ENCODE results near the gene CRYBB2. TPM values are rescaled to one million over a fixed set of nuclear protein-coding genes. Genes with fewer than 3 reads are reported as not detected.
"Not testable (repeated sequence)": the region's sequence is repeated elsewhere in the genome, so short reads cannot be mapped to it uniquely, and the experiment has no call there.

The CRYBB2 gene
- total and polyA plus RNA-seq, 8 donors, result 0.53 to 0.92 TPM; not detected in 6

DNA sequence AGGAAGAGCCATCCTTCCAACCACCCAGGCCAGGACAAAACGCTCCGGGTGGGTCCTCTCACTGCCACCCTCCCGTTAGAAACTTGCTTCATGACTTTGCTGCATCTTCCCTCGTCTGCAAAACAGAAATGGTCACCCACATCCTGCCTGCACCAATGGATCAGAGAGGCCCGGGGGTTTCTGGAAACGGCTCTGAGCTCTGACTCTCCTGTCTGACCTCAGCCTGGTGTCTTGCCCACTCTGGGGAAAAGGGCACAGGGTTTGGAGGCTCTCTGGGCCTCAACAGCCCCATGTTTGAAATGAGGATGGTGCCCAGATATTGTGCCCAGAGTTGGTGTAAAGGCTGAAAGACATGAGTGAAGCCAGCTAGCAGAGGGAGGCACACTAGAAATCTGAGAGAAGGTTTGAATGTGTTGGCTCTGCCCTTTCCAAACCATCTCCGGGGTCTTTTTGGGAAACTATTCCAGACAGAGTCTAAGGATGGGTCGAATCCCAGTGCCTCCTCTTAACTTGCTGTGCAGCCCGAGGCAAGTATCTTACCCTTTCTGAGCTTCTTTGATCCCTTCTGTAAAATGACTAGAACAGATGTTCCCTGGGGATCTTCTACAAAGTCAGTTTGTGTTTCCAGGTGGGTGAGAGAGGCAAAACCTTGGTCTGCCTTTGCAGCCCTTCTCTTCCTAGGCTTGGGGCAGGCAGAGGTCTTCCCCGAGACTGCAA is 17.7 kb upstream of the CRYBB2 start:
- Histone ChIP-seq H3K4me1 (no peaks in the 10 kb centered on the region), H3K36me3 (peaks cover 0 to 41% (median 27%) of the 10 kb centered on the region in 4 donors), H3K27ac (no peak overlapping the region), H3K9me3 (no peaks in the 10 kb centered on the region), H3K4me3 (no peak overlapping the region), H3K27me3 (no peaks in the 10 kb centered on the region)
- no peak for TF ChIP-seq EP300 (IDR thresholded peaks at IDR 0.05)
- TF ChIP-seq POLR2AphosphoS5 (IDR thresholded peaks at IDR 0.05), result no peak
- no peak for TF ChIP-seq POLR2A (IDR thresholded peaks at IDR 0.05)
- TF ChIP-seq, protein P1, sequence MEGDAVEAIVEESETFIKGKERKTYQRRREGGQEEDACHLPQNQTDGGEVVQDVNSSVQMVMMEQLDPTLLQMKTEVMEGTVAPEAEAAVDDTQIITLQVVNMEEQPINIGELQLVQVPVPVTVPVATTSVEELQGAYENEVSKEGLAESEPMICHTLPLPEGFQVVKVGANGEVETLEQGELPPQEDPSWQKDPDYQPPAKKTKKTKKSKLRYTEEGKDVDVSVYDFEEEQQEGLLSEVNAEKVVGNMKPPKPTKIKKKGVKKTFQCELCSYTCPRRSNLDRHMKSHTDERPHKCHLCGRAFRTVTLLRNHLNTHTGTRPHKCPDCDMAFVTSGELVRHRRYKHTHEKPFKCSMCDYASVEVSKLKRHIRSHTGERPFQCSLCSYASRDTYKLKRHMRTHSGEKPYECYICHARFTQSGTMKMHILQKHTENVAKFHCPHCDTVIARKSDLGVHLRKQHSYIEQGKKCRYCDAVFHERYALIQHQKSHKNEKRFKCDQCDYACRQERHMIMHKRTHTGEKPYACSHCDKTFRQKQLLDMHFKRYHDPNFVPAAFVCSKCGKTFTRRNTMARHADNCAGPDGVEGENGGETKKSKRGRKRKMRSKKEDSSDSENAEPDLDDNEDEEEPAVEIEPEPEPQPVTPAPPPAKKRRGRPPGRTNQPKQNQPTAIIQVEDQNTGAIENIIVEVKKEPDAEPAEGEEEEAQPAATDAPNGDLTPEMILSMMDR (IDR thresholded peaks at IDR 0.05), result no peak
- intact Hi-C loops (cut with DNase I; ENCODE audit: low total_unique reads), result no loop called here
- DNase-seq, result no peak
- 59 to 74% (median 67%) methylated on average over 10 of the region's 10 CpGs for WGBS, 5 donors

DNA sequence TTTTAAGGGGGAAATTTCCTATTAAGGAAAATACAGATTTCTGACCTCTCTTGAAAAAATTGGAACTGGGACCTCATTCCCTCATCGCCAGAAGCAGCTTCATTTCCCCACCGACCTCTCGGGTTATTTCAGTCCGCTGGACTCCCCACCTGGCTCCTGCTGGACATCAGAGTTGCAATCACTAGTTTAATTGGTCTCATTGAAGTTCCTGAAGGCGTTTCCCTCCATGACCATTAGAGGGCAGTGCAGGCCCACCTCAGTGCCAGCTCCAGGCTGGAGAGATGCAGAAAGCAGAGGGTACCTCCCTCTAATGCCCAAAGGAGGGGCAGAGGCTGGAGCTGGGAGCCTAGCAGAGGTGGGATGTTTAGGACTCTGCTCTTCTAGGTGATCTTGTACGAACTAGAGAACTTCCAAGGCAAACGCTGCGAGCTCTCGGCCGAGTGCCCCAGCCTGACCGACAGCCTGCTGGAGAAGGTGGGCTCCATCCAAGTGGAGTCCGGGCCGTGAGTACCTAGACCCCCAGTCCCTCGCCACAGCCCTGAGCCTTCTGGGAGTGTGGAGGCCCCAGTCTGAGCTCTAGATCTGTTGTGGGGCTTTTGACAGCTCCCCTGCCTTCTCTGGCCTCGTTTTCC is 17.0 kb upstream of the CRYBB2 start:
- no peak overlapping the region for H3K27ac ChIP-seq
- TF ChIP-seq POLR2AphosphoS5 (IDR thresholded peaks at IDR 0.05) (no peak), EP300 (IDR thresholded peaks at IDR 0.05) (no peak), POLR2A (IDR thresholded peaks at IDR 0.05) (no peak)
- TF ChIP-seq, protein P1 (IDR thresholded peaks at IDR 0.05), result peak in 5 of 7 experiments; percentile 24 to 82 (median 71)
- H3K36me3 ChIP-seq, result peaks cover 0 to 35% (median 20%) of the 10 kb centered on the region in 4 donors
- peak; percentile 60 to 83 for DNase-seq
- H3K9me3 ChIP-seq, result no peaks in the 10 kb centered on the region
- 47 to 60% (median 58%) methylated on average over 10 to 15 of the region's 15 CpGs for WGBS, 5 donors
- no peak overlapping the region for H3K4me3 ChIP-seq
- H3K27me3 ChIP-seq, result no peaks in the 10 kb centered on the region
- H3K4me1 ChIP-seq, result no peaks in the 10 kb centered on the region
- intact Hi-C loops (cut with DNase I; ENCODE audit: low total_unique reads), result no loop called here

DNA sequence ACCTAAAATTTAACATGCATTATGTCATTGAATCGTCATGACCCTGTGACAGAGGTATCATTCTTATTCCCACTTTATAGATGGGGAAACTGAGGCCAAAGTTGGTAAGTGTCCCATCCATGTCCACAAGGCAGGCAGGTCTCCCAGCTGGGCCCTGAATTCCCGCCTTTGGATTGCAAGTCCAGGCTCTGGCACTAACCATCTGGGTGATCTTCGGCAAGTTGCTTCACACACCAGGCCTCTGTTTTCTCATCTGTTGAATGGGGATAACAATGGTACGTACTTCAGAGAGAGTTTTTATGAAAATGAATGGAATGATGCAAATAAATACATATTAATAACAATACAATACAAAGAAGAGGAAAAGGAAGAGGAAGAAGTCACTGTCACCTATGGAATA is 16.4 kb upstream of the CRYBB2 start:
- no peaks in the 10 kb centered on the region for H3K9me3 ChIP-seq
- DNase-seq, result no peak
- no peak for TF ChIP-seq POLR2A (IDR thresholded peaks at IDR 0.05)
- intact Hi-C loops (cut with DNase I; ENCODE audit: low total_unique reads), result no loop called here
- WGBS, 5 donors, result 87 to 94% (median 91%) methylated on average over 4 of the region's 4 CpGs
- no peak overlapping the region for H3K27ac ChIP-seq
- H3K36me3 ChIP-seq, result peaks cover 0 to 28% (median 13%) of the 10 kb centered on the region in 4 donors
- no peaks in the 10 kb centered on the region for H3K27me3 ChIP-seq
- H3K4me1 ChIP-seq, result no peaks in the 10 kb centered on the region
- H3K4me3 ChIP-seq, result no peak overlapping the region

GRCh38 chr22:25204547-25204946 is 14.9 kb upstream of the CRYBB2 start:
- WGBS, 5 donors, result 76 to 89% (median 84%) methylated on average over 7 of the region's 7 CpGs
- intact Hi-C loops (cut with DNase I; ENCODE audit: low total_unique reads), result not testable (repeated sequence)

GRCh38 chr22:25205847-25206246 is 13.6 kb upstream of the CRYBB2 start:
- H3K27me3 ChIP-seq, result no peaks in the 10 kb centered on the region
- no peaks in the 10 kb centered on the region for H3K4me1 ChIP-seq
- no peaks in the 10 kb centered on the region for H3K9me3 ChIP-seq
- no peak for DNase-seq
- no peak overlapping the region for H3K27ac ChIP-seq
- TF ChIP-seq POLR2AphosphoS5 (IDR thresholded peaks at IDR 0.05), result no peak
- no peak for TF ChIP-seq POLR2A (IDR thresholded peaks at IDR 0.05)
- TF ChIP-seq, protein P1 (IDR thresholded peaks at IDR 0.05), result no peak
- intact Hi-C loops (cut with DNase I; ENCODE audit: low total_unique reads), result no loop called here
- no peak overlapping the region for H3K4me3 ChIP-seq
- WGBS, 5 donors, result 85 to 94% (median 90%) methylated on average over 1 of the region's 1 CpG
- H3K36me3 ChIP-seq, result peaks cover 0 to 17% (median 9%) of the 10 kb centered on the region in 4 donors

More at GRCh38 chr22:25204547-25204946, 14.9 kb upstream of the CRYBB2 start:
- H3K4me1 ChIP-seq, DNase-seq, H3K27ac ChIP-seq, H3K4me3 ChIP-seq, H3K27me3 ChIP-seq, H3K9me3 ChIP-seq: not testable (repeated sequence)
- H3K36me3 ChIP-seq, result peaks cover 0 to 19% (median 10%) of the 10 kb centered on the region in 4 donors
